ENCODE measurements around the gene CREB3L2.
A peak's percentile ranks its signal among the peaks of the same experiment; 100 is the strongest.

The CREB3L2 gene

DNA sequence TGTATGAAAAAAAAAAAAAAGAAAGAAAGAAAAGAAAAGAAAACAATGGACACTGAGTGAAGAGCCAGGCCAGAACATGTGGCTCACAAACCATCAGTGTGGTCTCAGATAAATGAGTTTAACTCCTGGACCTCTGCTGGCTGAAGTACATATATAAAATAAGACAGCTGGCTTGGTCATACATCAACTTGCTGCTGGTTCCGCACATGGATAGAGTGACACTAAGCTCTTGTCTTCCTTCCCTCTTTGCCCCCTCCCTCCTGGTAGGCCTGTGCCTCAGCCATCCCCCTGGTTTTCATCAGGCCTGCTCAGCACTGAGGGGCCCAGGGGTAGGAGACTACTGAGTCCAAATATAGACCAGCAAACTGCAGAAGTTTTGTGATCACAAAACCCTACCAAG lies 97.1 kb downstream of the CREB3L2 start:
- TF ChIP-seq, protein P1, sequence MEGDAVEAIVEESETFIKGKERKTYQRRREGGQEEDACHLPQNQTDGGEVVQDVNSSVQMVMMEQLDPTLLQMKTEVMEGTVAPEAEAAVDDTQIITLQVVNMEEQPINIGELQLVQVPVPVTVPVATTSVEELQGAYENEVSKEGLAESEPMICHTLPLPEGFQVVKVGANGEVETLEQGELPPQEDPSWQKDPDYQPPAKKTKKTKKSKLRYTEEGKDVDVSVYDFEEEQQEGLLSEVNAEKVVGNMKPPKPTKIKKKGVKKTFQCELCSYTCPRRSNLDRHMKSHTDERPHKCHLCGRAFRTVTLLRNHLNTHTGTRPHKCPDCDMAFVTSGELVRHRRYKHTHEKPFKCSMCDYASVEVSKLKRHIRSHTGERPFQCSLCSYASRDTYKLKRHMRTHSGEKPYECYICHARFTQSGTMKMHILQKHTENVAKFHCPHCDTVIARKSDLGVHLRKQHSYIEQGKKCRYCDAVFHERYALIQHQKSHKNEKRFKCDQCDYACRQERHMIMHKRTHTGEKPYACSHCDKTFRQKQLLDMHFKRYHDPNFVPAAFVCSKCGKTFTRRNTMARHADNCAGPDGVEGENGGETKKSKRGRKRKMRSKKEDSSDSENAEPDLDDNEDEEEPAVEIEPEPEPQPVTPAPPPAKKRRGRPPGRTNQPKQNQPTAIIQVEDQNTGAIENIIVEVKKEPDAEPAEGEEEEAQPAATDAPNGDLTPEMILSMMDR (IDR thresholded peaks at IDR 0.05; ENCODE audit: low read depth, low read length), result no peak
- no peak overlapping the region for H3K4me3 ChIP-seq (ENCODE audit: low read depth, low read length)

DNA sequence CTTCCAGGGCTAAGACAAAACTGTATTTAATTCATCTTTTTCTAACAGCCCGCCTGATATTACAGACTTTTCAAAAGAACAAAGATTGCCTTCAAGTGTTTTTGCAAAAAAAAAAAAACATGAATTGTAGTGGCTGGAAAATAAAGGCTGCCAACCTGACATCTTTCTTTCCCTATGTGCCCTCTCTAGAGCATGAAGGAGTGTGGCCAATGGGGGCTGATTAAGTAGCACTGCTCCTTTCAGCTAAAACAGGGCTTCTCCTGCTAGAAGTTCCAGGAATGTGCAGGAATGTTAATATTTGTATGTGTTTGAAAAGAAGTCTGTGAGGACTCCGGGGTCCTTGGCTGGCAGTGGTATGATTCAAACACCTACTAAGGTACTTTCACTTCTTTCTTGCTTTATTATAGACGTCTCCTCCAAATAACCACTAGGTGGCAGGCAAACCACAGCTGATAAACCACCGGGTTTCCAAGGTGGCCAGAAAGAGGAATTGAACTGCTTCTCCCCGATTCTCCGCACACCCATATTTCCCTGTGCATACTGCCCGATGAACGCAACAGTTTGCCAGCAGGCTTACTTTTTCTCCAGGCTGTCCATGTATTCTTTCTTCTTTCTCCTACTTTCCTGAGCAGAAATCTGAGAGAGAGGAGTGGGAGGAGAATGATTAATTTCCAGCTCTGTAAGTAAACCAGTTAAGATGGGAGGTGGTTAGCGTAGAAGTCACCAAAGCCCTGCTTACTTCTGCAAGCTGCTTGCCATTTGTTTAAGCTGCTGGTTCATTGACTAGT lies 98.3 kb downstream of the CREB3L2 start:
- no peak overlapping the region for H3K4me3 ChIP-seq (ENCODE audit: low read depth, low read length)
- TF ChIP-seq, protein P1 (IDR thresholded peaks at IDR 0.05; ENCODE audit: low read depth, low read length), result peak; percentile 64

DNA sequence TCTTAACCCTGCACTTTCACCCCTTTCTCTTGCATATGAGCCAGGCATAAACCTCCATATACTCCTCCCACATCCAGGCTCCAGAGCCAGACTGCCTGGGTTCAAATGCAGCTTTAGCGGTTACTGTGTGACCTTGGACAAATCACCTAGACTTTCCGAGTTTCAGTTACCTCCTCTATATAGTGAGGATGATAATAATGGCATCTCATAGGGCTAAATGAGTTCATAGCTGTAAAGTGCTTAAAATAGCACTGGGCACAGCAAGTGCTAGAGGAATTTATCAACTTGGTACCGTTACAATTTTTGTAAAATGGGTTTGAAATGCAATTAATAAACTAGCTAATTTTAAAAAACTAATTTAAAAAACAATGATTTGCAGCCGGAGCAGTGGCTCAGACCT lies 101.7 kb downstream of the CREB3L2 start:
- TF ChIP-seq, protein P1 (IDR thresholded peaks at IDR 0.05; ENCODE audit: low read depth, low read length), result no peak
- H3K4me3 ChIP-seq (ENCODE audit: low read depth, low read length), result no peak overlapping the region

DNA sequence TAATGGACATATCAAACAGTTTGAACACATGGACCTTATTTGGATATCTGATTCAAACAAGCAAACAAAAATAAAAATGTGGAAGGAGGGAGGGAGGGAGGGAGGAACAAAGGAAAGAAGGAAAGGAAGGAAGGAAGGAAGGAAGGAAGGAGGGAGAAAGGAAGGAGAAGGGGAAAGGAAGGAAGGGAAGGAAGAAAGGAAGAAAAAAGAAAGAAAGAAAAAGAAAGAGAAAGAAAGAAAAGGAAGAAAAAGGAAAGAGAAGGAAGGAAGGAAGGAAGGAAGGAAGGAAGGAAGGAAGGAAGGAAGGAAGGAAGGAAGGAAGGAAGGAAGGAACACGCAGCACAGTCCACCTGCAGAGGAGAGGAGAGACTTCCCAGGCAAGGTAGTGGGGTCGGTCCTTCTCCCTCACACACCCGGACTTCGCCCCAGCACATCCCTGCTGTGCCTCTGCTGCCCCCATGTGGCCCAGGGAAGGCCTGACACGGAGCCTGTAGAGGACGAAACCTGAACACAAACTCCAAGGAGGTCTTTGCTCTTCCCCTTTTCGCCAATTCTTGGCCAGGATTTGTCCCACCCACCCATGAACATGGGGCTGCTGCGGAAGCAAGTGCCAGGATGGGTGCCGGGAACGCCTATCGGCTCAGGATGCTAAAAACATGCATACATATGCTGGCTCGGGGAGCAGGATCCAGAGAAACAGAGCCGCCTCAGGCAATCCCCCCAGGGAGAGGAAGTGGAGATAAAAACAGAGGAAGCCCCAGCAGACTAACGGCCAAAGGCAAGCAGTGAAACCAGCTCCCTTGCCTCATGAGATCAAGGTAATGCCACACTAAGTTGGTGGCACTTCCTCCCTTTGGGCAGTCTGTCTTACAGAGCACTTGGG lies 102.8 kb downstream of the CREB3L2 start:
- TF ChIP-seq, protein P1 (IDR thresholded peaks at IDR 0.05; ENCODE audit: low read depth, low read length), result peak; percentile 94
- H3K4me3 ChIP-seq (ENCODE audit: low read depth, low read length), result no peak overlapping the region

DNA sequence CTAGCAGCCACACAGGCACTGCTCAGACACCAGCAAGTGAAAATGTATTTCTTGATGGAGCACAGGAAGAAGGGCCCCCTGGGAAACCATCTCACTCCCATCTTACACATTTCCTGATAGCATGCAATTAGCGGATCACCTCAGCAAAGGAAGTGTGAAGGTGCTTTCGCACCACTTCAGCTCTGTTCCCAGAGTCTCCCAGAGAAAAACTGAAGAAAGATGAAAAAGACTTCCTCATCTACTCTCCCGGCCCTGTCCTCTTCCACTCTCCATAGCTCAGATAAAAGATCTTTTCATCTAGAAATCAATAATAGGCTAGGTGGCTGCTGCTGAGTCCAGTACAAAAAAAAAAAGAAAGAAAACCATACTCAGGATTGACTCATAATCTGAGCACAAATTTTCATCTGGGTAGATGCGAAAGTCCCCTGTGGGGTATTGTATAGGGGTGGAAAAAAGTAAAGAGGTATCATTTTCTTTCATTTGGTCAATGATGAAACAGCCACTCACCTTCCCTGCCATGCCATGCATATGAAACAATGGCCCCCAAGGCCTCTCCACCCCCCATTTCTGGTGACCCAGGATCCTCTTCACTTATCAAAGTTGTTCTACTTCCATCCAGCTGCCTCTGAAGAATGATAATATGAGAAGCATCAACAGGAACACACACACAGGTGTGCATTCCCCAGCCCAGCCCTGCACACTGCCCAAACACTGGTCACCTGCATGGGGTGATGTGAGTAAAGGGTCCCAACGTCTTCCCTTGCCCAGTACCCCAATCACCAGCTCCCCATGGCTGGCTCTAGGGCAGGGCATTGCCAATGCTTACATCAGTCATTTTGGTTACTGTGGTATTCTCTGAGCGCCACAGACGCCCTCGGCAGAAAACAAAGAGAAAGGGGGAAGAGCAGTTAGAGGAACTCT lies 106.3 kb downstream of the CREB3L2 start:
- TF ChIP-seq, protein P1 (IDR thresholded peaks at IDR 0.05; ENCODE audit: low read depth, low read length), result no peak
- H3K4me3 ChIP-seq (ENCODE audit: low read depth, low read length), result no peak overlapping the region

DNA sequence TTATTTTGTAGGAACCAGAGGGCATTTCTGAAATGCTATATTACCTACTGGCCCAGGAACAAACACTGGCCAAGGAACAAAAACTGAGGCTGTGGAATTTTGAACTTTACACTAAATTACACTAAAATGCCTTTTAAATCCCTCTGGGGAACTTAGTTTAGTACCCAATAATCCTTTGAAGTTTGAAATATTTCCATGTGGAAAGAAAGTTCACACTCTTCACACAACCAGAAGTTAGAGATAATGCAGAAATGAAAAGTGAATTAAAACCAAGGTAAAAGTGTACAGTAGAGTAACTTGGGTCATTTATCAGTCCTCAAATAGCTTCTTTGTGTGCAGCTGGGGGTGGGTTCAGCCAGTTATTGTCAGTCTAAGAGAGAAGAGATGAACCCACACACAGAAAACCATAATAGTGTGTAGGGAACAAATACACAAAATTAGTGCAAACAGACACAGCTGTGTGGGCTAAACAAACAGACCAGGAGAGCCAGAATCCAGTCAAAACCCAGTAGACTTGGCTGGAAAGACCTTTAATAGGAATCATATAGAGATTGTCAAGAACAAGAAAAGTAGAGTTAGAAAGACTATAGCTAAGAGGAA lies 108.6 kb downstream of the CREB3L2 start:
- H3K4me3 ChIP-seq (ENCODE audit: low read depth, low read length), result no peak overlapping the region
- TF ChIP-seq, protein P1 (IDR thresholded peaks at IDR 0.05; ENCODE audit: low read depth, low read length), result no peak
